Glutamatergic neuron (in vitro differentiated cells): ENCODE measurements around the gene SHE. TPM values are rescaled to one million over a fixed set of nuclear protein-coding genes. Genes with fewer than 3 reads are reported as not detected.
A peak's percentile ranks its signal among the peaks of the same experiment; 100 is the strongest.

Experiments used
- DNase-seq: peaks from one replicate; pipeline ENCODE4 v3.0.0; 2022
- H3K27ac Mint-ChIP-seq: one replicate; pipeline ENCODE4 v1.8.0; 2020; ENCODE audit warnings: mild to moderate bottlenecking, mixed read lengths, inconsistent platforms; ENCODE audit not compliant: unreplicated experiment
- H3K27me3 Mint-ChIP-seq: one replicate; pipeline ENCODE4 v1.8.0; 2020; ENCODE audit warnings: mild to moderate bottlenecking, moderate library complexity, mixed read lengths, inconsistent platforms; ENCODE audit not compliant: unreplicated experiment
- H3K36me3 Mint-ChIP-seq: one replicate; pipeline ENCODE4 v1.8.0; 2020; ENCODE audit warnings: mild to moderate bottlenecking, mixed read lengths, inconsistent platforms; ENCODE audit not compliant: unreplicated experiment
- H3K4me1 Mint-ChIP-seq: one replicate; pipeline ENCODE4 v1.8.0; 2020; ENCODE audit warnings: mild to moderate bottlenecking, low read depth, mixed read lengths, inconsistent platforms; ENCODE audit not compliant: unreplicated experiment
- H3K4me3 Mint-ChIP-seq: one replicate; pipeline ENCODE4 v1.8.0; 2020; ENCODE audit warnings: mild to moderate bottlenecking, mixed read lengths, inconsistent platforms; ENCODE audit not compliant: unreplicated experiment
- H3K9me3 Mint-ChIP-seq: one replicate; pipeline ENCODE4 v1.8.0; 2020; ENCODE audit warnings: mild to moderate bottlenecking, moderate library complexity, mixed read lengths, inconsistent platforms; ENCODE audit not compliant: unreplicated experiment
- CTCF ChIP-seq: fragments of 200-600 bp; sonication (generic); IDR thresholded peaks from one replicate; pipeline ENCODE4 v1.5.0; 2021; ENCODE audit not compliant: partially characterized antibody, unreplicated experiment
- total RNA-seq: library from RNA; stranded (reverse); fragmentation: NEBNext Ultra II Directional; extraction: Animal tissue kit (Norgen Biotek cat#: 25700); gene quantifications from one replicate; pipeline ENCODE4 v1.2.1, GENCODE V29; 2021; ENCODE audit not compliant: unreplicated experiment

SHE gene
- total RNA-seq, 1 donor from 2014 or later = 0.07 TPM

- TF ChIP-seq CTCF = no peak
- Mint-ChIP-seq H3K27ac (no peak overlapping the region), H3K9me3 (peaks cover 1% of the 10 kb centered on the region), H3K27me3 (peaks cover 3% of the 10 kb centered on the region), H3K4me1 (peaks cover 3% of the 10 kb centered on the region), H3K4me3 (no peak overlapping the region), H3K36me3 (no peaks in the 10 kb centered on the region)
- no peak for DNase-seq
Observed at GRCh38 chr1:154459080-154459479, 43.1 kb downstream of the SHE start.

- peaks cover 6% of the 10 kb centered on the region for H3K36me3 Mint-ChIP-seq
- H3K4me3 Mint-ChIP-seq = no peak overlapping the region
- peaks cover 8% of the 10 kb centered on the region for H3K27me3 Mint-ChIP-seq
- DNase-seq = no peak
- H3K27ac Mint-ChIP-seq = no peak overlapping the region
- no peak for TF ChIP-seq CTCF
- H3K9me3 Mint-ChIP-seq = peaks cover 5% of the 10 kb centered on the region
- H3K4me1 Mint-ChIP-seq = peaks cover 3% of the 10 kb centered on the region
Observed at GRCh38 chr1:154456631-154457030, 45.6 kb downstream of the SHE start.

GRCh38 chr1:154454386-154455120, 47.7 kb downstream of the SHE start:
- DNase-seq = no peak
- TF ChIP-seq CTCF = no peak
- H3K4me1 Mint-ChIP-seq = peaks cover 3% of the 10 kb centered on the region
- H3K36me3 Mint-ChIP-seq = peaks cover 6% of the 10 kb centered on the region
- no peak overlapping the region for H3K4me3 Mint-ChIP-seq
- peaks cover 6% of the 10 kb centered on the region for H3K27me3 Mint-ChIP-seq
- H3K27ac Mint-ChIP-seq = no peak overlapping the region
- peaks cover 4% of the 10 kb centered on the region for H3K9me3 Mint-ChIP-seq

GRCh38 chr1:154453574-154454352, 48.4 kb downstream of the SHE start:
- Mint-ChIP-seq H3K4me1 (peaks cover 3% of the 10 kb centered on the region), H3K36me3 (peaks cover 6% of the 10 kb centered on the region), H3K9me3 (peaks cover 4% of the 10 kb centered on the region), H3K4me3 (no peak overlapping the region), H3K27me3 (peaks cover 6% of the 10 kb centered on the region), H3K27ac (peak overlapping the region; percentile 9)
- no peak for DNase-seq
- TF ChIP-seq CTCF = no peak

- Mint-ChIP-seq H3K27ac (no peak overlapping the region), H3K27me3 (peaks cover 6% of the 10 kb centered on the region), H3K4me3 (no peak overlapping the region), H3K4me1 (peaks cover 3% of the 10 kb centered on the region), H3K36me3 (peaks cover 6% of the 10 kb centered on the region), H3K9me3 (peaks cover 4% of the 10 kb centered on the region)
- DNase-seq = no peak
- TF ChIP-seq CTCF = no peak
Observed at GRCh38 chr1:154453161-154453560, 49.1 kb downstream of the SHE start.
